ENCODE data around the gene VOPP1.

The VOPP1 gene

DNA sequence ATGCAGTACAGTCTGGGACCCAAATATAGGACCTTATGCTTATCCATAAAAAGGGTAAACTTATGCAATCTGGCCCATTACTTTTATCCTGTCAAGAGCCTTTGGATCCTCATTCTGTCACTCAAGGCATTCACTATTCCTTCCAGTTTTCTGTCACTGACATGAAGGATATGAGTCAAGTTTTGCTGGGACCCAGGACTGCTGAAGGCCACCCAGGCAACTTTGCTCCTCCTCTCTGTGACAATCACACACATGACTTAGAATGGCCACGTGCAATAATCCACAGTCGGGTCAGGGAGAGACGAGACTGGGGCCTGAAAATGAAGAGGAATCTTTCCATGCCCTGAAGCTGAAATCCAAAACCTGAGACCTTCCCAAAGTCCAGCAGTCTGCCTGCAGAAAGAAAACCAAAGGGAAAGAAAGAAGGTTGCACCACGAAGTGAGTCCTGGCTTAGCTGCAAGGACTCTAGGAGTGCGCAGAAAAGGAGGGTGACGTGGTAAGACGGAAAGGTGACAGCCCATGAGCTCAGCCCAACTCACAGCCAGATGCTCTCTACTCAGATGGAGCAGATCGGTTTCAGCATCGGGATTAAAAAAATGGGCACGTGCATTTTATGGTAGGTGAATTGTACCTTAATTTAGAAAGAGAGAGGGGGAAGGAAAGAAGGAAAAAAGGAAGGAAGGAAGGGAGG lies 67.2 kb downstream of the VOPP1 start:
- no peak for DNase-seq

DNA sequence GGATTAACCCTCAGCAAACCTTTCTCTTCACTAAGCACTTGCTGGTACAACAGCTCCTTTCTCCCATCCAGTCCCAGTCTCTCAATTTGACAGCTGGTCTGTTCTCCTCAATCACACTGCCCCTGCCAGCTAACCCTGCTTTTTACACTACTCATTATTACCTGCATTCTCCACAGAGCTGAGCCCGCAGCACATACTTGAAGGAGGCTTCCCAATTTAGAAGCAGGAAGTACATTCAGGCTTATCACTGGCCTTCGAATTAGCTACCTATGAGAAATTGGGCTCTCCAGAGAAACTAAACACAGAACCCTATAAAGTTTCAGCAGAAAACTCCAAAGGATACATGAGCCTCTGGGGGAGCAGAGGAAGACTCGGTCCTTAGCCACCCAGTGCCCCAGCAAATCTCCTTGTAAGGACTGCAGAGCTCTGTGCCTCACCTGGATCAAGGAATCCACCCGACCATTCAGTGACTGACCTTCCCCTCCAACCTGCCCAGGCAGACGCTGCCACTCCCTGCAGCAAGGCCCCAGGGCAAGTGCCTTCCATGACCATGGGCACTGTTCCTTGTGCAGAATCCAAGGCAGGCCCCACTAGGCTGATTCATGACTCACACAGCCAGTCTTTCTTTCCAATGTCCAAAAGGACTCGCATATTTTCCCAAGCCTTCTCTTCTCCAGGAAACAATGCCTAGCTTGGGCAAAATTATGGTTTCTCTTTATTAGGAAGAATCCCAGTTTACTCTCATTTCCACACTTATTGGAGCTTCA lies 68.0 kb downstream of the VOPP1 start:
- DNase-seq = no peak

DNA sequence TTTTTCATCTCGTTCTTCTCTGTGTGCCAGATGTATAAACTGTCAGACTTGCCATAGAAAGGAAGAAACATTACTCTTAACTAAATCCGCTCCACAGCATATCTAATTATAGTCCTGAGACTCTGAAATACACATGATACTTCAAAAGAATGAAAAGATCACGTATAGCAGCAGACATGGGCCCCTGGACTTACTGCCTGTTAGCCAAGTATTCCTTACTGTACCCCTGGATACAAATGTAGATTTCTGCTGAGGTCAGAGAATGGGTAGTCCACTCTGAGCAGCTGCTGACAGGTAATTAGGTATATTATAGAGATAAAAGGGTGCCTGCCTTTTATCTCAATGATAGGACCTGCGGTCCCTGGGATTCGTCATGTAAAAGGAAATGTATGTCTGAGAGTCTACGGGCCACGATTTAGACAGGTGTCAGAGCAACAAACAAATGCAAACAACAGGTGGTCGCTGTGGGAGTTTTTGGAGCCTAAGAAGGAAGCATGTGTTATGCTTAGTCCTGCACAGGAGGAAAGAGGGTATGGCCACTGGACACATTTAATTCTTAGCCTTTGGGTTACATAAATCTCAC lies 69.4 kb downstream of the VOPP1 start:
- DNase-seq = no peak

DNA sequence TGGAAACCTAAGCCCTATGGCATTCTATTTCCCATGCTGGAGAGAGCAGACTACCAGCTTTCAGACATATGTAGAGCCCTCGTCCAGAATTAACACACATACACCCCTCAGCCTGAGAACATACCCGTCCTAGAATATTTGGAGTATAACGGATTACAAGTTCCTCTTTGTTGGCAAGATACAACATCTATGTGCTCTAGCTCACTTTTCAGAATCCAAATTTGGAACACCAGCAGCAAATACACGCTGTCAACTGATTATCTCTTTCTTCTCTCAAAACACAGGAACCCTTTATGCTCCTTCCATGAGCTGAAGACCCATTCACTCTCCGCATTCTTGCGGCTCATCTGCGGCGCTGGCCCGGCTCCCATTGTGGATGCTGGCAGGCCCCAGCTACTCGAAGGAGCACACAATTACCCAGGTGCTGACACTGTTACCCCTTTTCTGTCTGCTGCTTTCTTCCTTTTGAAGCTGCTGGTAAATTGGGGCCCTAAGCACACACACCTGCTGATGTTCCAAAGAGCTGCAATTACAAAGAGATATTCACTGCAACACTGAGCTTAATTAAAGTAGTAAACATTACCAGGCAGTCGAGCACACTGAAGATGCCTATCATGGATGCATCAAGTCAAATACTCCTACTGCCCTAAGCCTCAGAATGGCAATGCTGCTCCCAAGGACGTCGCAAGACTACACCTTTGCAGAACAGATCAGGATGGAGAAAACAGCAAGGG lies 70.0 kb downstream of the VOPP1 start:
- DNase-seq = no peak

DNA sequence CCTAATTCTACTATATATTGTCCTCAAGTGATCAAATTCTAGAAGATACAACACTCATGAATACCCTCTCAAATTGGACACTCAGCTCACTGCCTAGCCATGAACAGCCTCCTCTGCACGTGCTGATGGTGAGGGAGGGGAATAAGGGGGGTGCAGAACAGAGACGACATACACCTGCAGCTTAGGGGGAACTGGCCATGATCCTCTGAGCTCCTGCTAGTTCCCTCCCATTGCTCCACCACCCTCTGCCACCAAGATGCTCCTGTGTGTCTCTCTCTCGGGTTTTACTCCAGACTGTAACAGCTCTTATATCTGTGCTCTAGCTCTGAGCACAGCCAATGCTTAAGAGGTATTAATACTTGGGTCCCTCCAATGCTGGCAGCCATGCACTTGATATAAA lies 70.7 kb downstream of the VOPP1 start:
- DNase-seq = no peak

DNA sequence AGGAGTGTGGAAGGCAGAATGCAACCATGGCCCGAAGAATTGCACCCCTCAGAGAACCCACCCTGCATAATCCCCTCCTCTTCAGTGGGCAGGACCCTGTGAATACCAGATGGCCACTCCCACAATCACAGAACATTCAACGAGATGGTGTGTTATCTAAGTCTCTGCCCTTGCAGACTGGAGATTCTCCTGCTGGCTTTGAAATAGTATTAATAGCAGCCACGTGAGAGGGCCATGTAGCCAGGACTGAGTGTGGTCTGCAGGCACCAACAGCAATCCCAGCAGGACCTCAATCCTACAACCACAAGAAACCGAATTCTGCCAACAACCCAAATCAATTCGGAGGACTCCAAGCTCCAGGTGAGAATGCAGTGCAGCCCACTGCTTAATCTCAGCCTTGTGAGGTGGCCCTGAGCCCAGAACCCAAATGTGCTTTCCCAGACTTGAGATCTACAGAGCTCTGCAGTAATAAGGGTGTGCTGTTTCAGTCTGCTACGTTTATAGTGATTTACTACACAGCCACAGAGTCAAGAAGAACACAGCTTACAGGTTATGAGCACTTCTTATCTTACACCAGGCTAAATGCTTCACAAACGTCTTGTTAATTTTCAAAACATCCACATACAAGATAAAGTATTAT lies 72.1 kb downstream of the VOPP1 start:
- DNase-seq = no peak

DNA sequence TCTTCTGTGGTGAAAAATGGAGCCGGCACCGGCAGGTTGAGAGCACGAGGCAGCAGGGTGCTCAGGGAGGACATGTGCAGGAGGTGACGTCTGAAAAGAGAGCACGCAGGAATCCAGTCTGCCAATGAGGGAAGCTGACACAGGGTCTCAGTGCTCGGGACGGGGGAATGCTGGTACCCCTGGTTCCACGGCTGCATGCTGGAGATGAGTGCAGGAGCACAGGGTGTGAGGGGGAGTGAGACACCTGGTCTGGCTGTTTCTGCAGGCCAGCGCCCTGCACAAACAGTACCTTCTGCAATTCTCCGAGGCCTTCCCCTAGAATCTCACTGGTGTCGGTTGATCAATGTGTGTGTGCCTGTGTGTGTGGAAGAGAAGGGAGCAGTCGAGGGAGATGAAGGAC lies 72.7 kb downstream of the VOPP1 start:
- DNase-seq = no peak

DNA sequence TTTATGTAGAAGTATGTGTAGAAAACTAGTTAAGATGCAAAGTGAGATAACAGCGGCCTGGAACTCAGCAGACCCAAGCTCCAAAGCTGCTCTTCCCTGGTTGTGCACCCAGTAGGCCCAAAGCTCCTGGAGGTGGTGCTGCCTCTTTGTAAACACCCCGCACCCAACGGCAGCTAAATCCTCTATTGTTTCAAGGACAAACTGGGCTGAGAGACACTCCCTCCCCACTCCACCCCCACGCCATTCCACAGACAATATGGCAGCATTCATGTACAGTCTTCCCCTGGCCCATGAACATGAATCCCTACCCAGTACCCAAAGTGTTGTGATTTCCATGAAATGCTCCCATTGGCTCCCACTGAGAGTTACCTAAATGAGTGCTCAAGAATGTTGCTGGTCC lies 73.5 kb downstream of the VOPP1 start:
- no peak for DNase-seq

DNA sequence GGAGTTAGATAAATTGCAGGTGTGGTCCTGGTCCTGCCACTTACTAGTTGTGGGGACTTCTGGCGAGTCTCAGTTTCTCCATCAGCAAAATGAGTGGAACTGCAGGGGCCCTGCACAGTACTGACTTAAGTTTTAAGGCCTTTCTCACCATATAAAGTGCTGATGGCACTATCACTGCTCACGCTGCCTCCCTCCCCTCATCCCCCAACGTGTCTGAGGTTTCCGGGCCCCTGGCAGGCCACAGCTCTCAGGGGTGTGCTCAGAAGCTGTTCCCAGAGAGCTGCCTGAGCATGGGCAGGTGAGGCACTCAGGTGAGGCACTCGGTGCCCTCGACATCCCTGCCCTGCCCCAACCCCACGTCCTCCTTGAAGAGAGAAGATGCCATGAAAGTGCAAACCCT lies 74.2 kb downstream of the VOPP1 start:
- DNase-seq = no peak

DNA sequence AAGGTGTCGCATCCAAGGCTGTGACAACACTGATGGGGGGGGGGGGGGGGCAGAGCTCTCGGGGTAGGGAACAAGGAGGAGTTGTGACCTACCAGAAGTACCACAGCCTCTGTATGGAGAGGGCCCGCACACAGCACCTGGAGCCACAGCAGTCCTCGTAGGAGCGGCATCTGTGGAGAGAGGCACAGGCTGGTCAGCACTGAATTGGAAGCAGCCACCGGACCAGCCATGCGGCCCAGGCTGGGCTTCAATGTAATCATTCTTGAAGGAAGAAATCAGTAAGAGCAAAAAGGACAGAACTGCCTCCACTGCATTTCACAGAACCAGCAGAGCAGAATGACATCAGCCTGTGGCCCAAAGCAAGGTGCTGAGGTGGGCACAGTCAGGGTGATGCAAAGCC lies 74.8 kb downstream of the VOPP1 start:
- DNase-seq = no peak

DNA sequence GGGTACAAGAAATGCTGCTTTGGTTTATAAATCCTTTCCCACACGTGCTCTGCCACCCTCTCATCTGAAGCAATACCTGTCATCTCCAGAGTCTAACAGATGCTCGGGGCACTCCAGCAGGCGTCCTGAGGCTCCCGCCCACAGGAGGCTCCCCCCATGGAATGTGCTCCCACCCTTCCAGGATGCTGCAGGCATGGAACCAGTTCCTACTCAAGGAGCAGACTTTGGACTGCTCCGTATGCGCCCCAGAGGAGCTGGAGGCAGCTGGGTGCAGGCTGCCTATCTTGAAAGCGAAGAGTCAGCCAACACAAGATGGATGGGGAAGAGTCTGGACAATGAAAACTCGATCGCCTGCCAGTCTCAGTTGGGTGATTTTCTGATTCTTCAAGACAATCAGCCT lies 75.4 kb downstream of the VOPP1 start:
- no peak for DNase-seq

DNA sequence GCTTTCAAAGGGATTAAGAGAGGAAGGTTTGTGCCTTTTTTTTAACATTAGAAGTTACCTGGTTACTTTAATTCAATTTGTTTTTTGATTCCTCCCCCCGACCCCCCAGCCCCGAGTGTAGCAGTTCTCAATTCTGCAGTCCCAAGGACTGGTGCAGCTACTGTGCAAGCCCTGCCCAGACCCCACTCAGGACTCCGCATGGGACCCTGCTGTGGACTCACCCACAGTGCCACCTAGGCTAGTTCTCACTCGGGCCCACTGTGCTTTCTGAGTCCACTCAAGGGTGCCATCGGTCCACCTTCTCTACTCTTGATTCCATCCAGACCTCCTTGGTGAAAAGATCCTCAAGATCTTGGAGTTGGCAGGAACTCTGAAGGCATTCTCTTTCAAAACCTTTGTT lies 77.4 kb downstream of the VOPP1 start:
- DNase-seq = no peak

DNA sequence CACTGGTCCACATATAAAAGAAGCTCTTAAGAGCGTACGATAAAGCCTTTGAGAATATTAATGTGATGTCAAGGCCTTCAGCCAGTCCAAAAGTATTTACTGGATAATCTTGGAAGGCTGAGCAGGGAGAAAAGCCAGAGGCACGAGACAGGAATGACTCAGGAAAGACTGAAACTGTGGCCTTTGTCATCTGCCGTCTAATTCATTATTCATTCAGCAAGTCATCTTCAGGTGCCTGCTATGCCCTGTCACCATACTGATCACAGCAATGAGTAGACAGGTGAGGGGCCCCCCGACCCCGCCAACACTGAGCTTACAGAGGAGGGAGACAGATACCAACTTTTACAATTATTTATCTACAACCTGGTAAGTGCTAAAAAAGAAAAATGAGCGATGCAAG lies 78.9 kb downstream of the VOPP1 start:
- DNase-seq = no peak

DNA sequence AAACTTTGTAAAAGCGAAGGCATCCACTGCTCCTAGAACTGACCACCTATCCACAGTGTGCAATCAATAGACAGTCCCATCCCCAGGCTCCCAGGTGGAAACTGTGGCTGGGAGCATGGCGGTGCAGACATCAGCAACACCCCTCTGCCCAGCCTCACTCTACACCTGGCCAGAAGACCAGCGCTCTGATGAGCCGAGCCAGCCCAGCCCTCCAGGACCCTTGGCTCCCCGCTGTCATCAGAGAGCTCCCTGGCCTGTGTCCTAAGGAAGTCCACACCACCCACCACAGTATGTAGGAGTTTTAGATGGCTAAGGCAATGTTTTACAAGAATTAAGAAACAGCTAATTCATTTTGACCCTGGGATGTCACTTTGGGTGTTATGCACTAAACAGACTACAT lies 81.0 kb downstream of the VOPP1 start:
- no peak for DNase-seq

DNA sequence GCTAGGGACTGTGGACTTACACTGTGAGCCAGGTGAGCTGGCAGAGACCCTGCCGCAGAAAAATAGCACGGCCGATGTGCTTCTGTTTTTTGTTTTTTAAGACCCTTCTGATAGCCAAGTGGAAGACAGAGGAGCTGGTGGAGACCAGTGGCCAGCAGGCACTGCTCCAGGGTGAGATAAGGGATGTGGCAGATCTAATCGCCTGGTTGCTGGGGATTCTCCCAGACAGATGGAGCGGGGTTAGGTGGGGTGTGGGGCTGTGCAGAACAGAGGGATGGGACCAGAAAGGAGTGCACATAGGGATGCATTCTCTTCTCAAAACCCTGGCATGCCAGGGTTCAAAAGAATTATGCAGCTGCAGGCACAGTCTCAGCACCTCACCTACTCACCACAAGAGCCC lies 82.2 kb downstream of the VOPP1 start:
- DNase-seq = no peak

DNA sequence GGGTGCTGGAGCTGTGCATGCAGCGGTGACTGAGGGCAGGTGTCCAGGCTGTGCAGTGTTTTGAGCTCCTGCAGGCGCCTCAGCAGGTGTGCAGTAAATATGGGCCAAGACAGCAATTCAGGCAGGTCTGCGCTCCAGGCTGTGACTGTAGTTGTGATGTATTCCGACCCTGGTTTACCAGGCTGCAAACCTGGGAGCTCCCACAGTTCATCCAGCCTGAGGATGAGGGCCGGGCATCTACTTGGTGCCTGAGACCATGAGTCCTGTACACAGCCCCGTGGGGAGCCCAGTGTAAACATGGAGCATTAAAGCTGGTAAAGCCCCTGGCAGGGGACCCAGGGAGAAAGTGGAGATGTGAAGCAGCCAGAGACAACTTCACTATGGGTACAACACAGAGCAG lies 82.8 kb downstream of the VOPP1 start:
- DNase-seq = no peak

DNA sequence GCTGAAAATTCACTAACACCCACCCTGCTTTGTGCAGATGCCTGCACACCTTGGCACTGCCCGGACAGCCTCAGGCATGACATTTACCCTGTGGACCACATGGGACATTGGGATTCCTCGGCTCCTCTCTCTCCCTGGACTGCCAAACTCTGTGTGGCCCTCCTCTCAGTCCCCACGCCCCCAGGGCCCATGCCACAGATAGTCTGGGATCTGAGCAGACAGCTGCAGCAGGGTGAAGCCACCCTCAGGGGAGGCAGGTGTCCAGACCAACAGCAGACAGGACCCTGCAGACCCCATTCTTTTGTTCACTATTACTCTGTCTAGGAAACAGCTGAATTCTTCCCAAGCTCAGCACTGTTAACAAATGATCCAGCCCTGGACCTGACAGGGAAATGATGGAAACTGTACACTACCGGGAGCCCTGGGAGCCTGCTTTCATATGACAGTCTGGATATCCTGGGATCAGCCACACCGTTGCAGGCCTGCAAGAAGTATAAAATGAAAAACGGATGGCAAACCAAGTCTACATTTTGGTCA lies 83.4 kb downstream of the VOPP1 start:
- no peak for DNase-seq

DNA sequence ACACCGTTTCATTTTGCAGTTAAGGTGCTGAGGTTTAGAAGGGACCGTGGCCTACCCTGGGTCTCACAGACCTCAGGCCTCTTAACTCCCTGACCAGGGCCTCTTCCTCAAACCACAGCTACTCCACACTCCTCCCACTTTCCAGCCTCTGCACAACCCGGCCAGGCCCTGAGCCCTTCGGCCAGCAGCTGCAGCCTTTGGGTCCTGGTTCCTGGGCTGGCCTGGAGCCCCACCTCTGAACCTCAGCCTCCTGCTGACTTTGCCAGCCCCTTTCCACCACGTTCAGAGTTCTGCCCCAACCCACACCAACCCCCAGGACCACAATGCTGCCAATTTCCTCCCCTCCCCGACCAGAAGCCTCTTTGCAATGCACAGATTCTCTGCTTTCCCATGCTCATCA lies 84.1 kb downstream of the VOPP1 start:
- no peak for DNase-seq

DNA sequence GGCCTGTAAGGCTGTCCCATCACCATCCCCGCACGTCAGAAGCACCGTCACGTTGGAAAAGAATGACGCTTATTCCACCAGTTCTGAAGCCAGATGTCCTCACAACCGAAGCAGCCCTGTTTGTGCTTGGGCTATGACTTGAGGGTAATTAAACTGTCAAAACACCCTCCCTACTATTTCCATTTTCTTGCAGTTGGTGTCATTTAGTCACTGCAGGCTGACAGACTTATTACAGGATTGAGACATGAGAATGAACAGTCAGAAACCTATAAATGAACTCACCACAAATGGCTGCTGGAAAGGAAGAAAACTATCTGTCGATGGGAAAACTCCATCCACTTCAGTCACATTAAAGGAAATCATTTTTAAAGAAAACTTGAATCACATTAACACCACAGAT lies 85.3 kb downstream of the VOPP1 start:
- no peak for DNase-seq

DNA sequence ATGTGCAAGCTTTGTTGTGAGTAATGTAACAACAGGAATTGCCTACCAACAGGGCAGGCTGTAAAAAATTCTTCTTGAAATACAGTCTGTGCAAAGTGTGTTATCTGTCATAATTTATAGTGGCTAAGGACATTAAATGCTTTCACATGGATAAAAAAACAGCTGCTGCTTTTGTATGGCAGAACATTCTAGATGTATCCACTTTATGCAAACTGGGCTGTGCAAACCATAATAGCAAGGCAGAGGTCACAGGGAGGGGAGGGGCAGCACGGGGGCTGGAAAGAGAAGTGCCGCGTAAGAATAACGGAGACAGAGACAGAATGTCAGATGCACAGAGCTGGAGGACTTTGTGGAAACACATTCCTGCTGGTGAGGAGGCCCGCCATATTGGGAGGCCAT lies 86.1 kb downstream of the VOPP1 start:
- DNase-seq = no peak

DNA sequence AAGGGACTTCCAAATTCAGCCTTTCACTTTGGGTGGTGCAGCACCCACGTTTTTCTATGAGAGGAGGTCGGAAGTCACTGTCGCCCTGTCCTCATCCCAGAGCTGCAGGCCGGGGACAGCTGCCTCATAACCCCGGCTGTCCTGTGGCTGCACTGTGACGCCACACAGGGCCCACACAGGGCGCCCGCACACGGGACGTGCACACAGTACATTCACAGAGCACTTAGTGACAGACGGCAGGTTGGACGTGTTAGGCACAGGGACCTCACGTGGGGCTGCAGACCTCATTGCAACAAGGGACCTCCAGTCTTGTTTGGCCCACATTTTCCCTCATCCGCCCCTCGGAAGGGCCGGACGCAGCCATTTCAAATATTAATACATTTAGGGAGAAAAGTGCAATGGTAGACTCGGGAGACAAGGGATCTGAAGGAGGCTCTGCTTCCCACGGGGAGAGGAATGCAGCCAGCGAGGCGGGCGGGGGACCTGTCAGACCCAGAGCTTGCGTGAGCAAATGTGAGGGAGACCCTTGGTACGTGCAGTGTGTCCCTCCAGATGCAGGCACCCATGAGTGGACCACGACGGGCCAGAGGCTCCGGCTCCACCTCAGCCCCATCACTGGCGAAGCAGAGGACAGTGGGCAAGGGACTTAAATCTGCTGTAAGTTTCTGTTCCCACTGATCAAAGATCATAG lies 86.7 kb downstream of the VOPP1 start:
- no peak for DNase-seq

DNA sequence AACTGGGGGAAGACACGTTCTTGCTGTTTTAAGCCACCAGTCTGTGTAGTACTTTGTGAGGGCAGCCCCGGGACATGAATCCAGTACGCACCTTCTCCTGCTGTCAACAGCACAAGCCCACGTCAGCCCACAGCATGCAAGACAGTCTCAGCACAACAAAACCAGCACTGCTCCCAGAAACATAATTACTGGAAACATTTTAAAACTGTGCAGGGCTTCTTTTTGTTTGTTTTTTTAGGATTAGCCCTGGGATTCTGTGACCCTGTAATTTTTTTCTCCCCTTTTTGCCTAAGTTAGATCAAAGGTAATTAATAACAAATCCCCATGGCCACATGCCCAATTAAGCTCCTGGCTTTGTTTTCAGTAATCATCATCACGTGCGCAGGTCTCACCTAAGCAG lies 87.5 kb downstream of the VOPP1 start:
- no peak for DNase-seq

All from MV-4-11 (cell line).